Gastrocnemius medialis (tissue), 4 donors: ENCODE results near the gene MMP10.

Experiments used
- CTCF ChIP-seq, 5 experiments: fragments of 450-650 bp in 3 of 5; fragments of 200-600 bp in 2 of 5; sonication (generic) in 2 of 5; IDR thresholded peaks in 4 of 5; conservative IDR thresholded peaks in 1 of 5; 1 replicate in 4 of 5; 2 replicates in 1 of 5; pipeline ENCODE4 v1.5.1; 2016 to 2019; ENCODE audit warnings: antibody characterized with exemption in 5 of 5, mild to moderate bottlenecking in 3 of 5, moderate library complexity in 3 of 5
- POLR2A ChIP-seq, 2 donors: fragments of 450-650 bp; IDR thresholded peaks; one replicate each; pipeline ENCODE4 v1.6.1; 2017; ENCODE audit warnings: antibody characterized with exemption in 2 of 2, mild to moderate bottlenecking in 2 of 2, moderate library complexity in 2 of 2

GRCh38 chr11:102784380-102784779, 4.0 kb upstream of the MMP10 start:
- no peak for TF ChIP-seq CTCF (IDR thresholded peaks at IDR 0.05 in 4 of 5, conservative IDR thresholded peaks at IDR 0.05 in 1 of 5)
- TF ChIP-seq POLR2A (IDR thresholded peaks at IDR 0.05) = no peak
